GM19463 (cell line): ENCODE results near the gene PDLIM4.

Experiments used
- ATAC-seq: cut with Tn5 transposase; IDR thresholded peaks from one replicate; pipeline ENCODE4 v1.9.1; 2021; ENCODE audit warnings: mild to moderate bottlenecking, moderate library complexity; ENCODE audit not compliant: unreplicated experiment

The PDLIM4 gene

GRCh38 chr5:132280371-132281240 is 23.1 kb downstream of the PDLIM4 start:
- no peak for ATAC-seq

GRCh38 chr5:132281856-132282614 is 24.5 kb downstream of the PDLIM4 start:
- no peak for ATAC-seq

DNA sequence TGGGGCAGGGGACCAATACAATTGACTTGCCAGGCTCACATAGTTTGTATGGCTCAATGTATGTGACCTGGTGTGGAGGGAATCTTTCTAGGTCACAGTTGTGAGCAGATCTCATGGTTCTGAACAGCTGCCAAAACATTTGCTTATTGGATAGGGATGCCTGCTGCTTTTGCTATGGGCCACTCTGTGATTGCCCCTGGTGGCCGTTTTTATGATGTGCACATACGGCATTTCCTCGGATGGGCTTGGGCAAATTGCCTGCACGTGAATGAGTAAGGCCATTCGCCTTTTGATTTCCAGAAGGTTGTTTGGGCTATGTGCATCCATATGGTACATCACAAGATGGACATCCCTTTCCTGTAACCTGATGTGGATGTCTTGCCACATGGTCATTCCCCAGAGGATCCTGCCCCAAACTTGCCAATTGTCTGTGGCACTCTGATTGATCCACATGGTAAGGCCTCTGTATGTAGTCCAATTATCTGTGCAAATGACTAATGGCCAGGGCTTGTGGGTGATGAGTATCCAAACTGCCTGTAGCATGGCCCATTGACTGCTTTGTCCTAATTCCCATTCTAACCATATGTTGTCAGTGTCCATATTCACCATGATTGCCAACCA is 26.0 kb downstream of the PDLIM4 start:
- ATAC-seq = no peak

- ATAC-seq = no peak
Measured at GRCh38 chr5:132289097-132289496, 31.6 kb downstream of the PDLIM4 start.

GRCh38 chr5:132291026-132291425 is 33.5 kb downstream of the PDLIM4 start:
- ATAC-seq = no peak

DNA sequence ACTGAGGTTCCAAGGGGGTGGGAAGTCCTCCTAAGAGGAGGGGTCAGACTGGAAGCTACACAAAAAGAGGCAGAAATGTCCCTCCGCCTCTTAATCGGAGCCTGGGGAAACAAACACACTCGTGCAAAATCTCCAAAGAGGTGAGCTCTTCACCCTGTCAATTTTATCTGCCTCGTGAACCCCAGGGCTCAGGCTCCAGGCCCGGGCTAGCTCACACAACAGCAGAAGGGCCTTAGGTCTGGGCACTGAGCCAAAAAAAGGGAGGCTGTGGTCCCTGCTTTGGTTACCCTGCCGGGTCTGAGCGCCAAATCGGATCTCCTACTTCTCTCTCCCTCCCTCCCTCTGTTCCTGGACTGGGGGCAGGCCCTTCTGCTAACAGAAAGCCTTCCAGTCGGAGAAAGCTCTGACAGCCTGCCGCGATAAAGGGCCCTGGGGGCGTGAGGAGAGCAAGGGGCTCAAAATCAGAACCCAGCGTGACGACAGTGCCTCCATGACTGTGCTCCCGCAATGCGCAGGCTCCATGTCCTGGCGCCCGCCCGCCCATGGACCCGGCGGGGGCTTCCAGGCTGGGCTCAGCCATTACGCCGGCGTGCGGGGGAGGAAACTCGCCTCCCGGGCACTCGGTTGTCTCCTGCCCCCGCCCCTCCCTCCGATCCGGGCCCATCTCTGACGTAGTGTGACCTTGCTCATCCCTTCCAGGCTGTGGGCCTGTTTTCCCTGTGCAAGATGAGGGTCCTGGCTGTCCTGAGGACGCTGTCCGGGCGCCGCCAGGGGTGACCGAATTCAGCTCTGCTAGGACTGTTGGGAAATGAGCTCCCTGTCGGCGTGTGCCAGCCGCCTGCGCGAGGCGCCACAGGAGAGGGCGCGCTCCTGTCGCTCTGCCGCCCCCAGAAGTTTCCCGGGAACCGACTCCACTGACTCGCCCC is 35.8 kb downstream of the PDLIM4 start:
- peak; percentile 37 for ATAC-seq

- peak; percentile 73 for ATAC-seq
Measured at GRCh38 chr5:132293992-132294727, 36.7 kb downstream of the PDLIM4 start, which contains the start of gene SLC22A4. Gene SLC22A4, plus strand, starts transcription at chr5:132294394. Its CDS starts 223 bp downstream, at chr5:132294617.

DNA sequence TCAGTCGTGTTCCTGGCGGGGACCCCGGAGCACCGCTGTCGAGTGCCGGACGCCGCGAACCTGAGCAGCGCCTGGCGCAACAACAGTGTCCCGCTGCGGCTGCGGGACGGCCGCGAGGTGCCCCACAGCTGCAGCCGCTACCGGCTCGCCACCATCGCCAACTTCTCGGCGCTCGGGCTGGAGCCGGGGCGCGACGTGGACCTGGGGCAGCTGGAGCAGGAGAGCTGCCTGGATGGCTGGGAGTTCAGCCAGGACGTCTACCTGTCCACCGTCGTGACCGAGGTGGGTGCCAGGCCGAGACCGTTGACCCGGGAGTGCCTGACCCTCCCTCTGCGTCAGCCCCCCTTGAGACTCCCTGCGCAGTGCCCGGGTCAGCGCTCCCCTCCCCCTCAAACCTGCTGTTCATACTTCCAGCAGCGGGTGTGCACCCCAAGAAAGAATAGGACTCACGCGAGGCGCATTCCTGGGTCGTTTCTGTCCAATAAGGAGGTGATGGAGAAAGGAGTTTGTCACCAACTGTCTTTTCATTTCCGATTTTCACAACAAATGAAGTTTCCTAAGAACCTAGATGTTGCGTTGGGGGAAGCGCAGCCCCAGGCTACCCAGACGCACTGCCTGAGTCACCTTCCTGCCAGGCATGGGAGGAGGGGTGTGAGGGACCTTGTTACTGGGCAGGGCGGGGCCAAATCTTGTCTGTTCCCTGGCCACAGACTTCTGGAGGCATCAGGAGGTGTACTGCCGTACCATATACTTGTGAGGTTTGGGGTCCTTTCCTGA is 37.4 kb downstream of the PDLIM4 start:
- ATAC-seq = peak; percentile 23

DNA sequence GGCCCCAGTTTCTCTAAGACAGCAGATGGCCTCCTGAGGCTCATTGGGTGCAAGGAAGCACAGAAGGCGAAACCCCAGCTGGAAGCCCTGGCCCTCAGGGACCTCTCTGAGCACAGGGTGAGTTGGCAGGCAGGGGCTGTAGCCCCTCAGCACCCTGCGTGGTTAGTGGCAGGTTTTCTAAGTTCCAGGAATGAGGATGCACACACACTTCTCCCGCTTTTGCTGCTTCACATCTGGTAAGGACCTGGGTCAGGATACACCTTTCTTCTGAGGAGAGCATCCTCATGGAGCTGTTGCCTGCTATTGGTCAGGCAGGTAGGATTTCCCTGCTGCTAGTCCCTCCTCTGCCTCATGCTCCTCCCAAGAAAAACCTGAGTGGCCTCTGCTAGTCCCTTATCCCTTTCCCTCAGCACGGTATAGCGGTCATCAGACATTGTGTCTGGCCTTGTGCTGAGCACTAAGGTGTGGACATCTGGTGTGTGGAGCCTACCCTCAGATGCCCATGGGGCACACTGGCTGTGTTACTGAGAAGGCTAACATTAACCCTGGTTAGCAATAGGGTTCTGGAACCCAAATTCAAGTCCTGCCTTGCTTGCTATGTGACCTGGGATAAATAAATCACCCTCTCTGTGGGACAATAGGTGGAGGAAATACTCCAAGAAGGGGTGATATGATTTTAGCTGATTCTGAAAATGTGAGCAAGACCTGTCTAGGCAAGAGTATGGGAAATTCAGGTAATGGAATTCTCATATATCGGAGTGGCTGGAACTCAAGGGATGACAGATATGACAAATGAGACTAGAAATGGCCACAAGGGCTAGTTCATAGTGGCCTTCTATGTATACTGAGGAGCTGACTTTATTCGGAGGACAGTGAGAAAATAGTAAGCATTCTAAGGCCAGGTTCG is 38.3 kb downstream of the PDLIM4 start:
- ATAC-seq = no peak

- ATAC-seq = no peak
Measured at GRCh38 chr5:132296412-132297016, 39.0 kb downstream of the PDLIM4 start.

- ATAC-seq = no peak
Measured at GRCh38 chr5:132297211-132297940, 39.9 kb downstream of the PDLIM4 start.

DNA sequence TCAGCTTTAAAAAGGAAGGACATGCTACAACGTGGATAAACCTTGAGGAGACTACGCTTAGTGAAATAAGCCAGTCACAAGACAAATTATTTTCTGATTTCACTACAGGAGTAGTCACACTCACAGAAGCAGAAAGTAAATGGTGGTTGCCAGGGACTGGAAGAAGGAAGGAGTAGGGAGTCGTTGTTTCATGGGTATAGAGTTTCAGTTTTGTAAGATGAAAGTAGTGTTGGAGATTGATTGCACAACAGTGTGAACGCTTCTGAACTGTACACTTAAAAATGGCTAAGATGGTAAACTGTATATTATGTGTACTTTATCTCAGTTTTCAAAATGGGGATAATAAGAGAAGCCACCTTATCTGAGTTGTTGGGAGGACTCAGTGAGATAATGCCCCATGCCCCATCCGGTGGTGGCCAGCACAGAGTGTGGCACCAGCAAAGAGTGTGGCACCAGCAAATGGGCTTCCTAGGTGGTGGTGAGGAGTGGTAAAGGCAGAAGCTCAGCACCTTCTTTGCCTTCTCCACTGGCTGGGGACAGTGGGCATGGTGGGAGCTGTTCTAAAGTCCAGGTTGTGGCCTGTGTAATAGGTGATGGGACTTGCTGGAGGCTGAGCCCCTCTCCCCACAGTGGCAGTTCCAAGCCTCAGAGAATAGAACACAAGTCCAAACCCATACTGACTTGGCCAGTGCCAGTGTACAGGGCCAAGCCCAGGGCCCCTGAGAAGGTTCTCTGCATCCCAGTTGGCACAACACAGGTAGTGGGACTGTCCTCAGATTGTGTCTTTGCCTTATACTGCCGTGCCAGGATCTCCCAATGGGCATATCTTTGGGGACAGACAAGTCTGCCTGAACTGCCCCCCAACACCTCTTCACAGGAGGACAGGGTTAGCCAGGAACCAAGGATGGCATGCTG is 41.1 kb downstream of the PDLIM4 start:
- no peak for ATAC-seq

GRCh38 chr5:132299917-132300316 is 42.4 kb downstream of the PDLIM4 start:
- no peak for ATAC-seq

- ATAC-seq = no peak
Measured at GRCh38 chr5:132300577-132301343, 43.3 kb downstream of the PDLIM4 start.
